HG03469 (cell line): Measurements from ENCODE around the gene NUAK1.

Experiments used
- ATAC-seq: cut with Tn5 transposase; IDR thresholded peaks from one replicate; pipeline ENCODE4 v1.9.1; 2021; ENCODE audit warnings: mild to moderate bottlenecking, moderate library complexity, moderate number of reproducible peaks; ENCODE audit not compliant: unreplicated experiment

The NUAK1 gene

DNA sequence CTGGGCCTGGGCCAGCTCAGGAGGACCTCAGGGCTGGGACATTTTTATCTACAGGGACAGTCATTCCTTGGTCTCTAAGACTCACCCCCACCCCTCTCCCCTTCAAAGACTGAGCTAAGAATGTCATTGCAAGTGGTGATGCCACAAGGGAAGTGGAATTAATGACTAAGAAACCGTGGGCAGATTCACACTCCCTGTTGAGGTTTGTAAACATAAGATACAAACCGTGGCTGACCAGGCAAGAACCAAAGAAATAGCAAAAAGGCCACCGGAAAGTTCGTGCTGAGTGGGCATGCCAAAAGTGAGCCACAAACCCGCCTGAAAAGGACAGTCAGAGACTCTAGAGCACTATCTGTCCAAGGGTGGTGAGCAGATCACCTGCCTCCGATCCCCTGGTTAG, 25.7 kb downstream of the NUAK1 start:
- no peak for ATAC-seq

- no peak for ATAC-seq
Observed at GRCh38 chr12:106112145-106112821, 26.5 kb downstream of the NUAK1 start.

GRCh38 chr12:106110626-106111300, 28.0 kb downstream of the NUAK1 start:
- ATAC-seq, result no peak

GRCh38 chr12:106109168-106109910, 29.4 kb downstream of the NUAK1 start:
- no peak for ATAC-seq

DNA sequence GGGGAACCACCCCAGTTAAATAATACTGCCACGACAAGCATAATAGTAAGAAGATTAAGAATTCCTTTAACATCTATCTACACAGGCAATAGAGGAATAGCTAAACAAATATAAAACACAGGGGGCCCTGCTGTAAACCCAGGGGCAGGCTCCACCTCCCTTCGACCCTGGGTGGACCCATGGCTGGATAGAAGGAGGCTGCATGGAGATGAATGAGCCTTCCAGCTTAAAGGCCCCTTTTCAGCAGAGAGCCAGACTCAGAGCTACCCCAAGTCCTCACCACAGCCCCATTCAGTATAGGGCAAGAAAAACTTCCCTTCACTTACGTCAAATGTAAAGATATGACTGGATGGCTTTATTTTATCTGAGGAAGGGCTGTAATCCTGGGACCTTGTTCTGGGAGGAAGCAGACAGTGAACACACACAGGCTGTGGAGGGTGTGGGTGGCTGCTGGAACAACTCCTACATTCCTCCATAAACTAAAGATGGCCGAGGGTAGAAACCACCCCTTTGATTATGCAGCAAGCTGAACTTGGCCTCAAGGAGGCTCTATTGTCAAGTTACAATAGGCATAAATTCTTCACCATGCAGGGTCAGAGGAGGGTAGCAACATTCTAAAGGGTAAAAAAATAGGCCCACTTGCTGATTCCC, 30.4 kb downstream of the NUAK1 start:
- no peak for ATAC-seq

- ATAC-seq, result no peak
Observed at GRCh38 chr12:106107566-106107965, 31.2 kb downstream of the NUAK1 start.

- ATAC-seq, result no peak
Observed at GRCh38 chr12:106106892-106107291, 31.9 kb downstream of the NUAK1 start.

DNA sequence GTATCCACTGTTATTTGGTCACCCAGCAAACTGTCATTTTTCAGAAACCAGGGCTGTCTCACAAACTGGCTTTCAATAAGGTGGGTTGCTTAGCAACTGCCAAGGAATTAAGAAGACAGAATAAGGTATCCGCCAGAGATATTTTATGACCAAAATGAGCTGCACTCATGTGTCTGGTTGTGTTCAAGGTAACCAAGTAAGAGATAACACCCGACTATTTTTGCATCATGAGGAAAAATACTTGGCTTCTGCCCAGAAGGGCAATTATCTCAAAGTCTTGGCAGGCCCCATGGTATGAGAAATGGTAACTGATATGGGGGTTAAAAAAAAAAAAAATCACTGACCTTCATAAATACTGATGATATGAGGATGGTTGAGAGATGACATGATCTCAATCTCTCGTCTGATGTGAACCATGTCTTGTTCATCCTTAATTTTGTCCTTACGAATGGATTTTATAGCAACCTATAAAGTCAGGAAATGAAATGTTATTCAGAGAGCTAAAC, 32.6 kb downstream of the NUAK1 start:
- no peak for ATAC-seq

DNA sequence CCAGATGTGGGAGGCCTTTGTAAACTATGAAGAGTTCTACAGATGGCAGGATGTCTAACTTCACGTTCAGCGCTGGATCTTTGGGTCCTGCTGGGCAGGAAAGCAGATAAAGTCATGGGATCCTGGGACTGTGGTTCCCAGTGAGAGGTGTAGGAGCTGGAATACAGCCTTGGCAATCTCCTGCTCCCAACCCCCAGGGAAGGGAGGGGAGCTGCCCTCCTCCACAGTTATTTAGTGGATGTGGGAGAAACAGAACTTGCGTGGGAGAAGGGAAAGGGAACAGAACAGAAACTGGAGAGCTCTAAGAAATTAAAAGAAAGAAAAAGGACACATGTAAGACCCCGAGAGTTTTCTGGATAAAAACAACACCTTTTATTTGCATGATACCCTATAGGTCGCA, 37.0 kb downstream of the NUAK1 start:
- no peak for ATAC-seq

DNA sequence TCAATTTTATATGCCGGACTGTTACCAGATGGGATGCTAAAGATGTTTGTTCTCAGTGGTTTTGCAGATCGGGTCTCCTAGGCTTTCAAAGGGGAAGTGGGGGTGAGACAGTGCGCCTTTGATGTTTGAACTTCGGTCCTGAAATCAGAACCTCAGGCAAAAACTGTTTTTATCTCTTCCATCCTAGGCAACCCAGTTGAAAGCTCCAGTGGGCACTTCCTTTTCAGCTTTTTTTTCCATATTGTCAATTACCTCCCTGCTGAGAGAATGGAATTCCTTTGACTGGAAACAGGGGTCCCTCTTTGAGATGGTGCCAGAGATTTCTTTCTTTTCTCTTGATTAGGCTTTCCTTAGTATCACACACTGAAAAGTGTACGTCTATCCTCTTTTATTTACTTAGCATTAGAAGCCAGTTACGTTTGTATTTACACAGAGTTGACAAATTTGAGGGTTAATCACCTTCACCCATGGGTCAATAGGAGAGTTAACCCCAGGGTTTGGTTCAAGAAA, 40.0 kb downstream of the NUAK1 start:
- ATAC-seq, result no peak

DNA sequence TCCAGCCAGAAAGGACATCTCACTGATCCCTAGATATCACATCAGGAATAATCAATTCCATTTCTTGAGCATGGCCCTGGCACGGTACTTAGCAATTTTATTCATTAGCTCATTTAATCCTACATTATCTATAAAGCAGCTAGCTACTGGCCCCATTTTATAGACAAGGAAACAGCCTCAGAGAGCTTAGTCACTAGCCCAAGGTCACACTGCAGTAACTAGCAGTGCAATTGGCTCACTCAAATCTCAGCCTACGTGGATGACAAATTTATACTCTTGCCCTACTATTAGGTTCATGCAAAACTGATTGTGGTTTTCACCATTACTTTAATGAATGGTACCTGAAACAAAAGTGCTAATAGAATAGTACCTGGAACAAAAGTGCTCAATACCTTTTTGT, 41.7 kb downstream of the NUAK1 start:
- no peak for ATAC-seq

DNA sequence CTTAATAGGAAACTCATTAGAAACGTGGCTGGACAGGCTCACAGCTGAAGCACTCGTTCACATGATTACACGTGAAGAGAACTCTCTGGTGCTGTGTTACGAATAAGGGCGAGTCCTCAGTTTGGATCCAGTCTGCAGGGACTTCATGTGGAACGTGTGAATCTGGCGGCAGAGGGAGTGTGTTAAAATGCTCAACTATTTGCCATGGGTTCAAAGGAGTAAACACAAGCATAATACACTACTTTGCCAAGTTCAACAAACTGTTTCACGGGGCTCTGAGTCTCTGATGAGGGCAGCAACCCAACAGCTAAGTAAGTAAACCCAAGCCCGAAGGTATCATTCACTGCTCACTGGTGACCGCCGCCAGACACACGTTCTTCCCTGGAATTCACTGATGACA, 42.4 kb downstream of the NUAK1 start:
- ATAC-seq, result no peak

GRCh38 chr12:106094304-106094703, 44.5 kb downstream of the NUAK1 start:
- ATAC-seq, result no peak

DNA sequence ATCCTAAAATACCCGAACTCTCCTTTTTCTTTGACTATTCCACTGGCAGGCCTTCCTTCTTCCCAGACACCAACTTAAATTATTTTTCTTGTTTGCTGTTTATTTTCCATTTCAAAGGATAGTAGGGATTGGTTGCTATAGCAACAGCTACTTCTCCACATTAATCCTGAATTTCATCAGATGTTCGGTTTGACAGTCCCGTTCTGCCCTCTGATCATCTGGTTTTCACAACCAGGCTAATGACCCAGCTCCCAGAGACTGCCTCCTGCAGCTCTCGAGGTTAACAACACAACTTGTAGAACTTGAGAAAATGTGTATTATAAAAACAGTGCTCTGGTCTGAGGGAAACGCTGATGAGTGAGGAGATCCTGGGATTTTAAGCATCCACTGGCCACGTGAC, 45.5 kb downstream of the NUAK1 start:
- ATAC-seq, result no peak

GRCh38 chr12:106091446-106091820, 47.3 kb downstream of the NUAK1 start:
- no peak for ATAC-seq

- ATAC-seq, result no peak
Observed at GRCh38 chr12:106090591-106091445, 47.9 kb downstream of the NUAK1 start.

- no peak for ATAC-seq
Observed at GRCh38 chr12:106089935-106090334, 48.8 kb downstream of the NUAK1 start.

DNA sequence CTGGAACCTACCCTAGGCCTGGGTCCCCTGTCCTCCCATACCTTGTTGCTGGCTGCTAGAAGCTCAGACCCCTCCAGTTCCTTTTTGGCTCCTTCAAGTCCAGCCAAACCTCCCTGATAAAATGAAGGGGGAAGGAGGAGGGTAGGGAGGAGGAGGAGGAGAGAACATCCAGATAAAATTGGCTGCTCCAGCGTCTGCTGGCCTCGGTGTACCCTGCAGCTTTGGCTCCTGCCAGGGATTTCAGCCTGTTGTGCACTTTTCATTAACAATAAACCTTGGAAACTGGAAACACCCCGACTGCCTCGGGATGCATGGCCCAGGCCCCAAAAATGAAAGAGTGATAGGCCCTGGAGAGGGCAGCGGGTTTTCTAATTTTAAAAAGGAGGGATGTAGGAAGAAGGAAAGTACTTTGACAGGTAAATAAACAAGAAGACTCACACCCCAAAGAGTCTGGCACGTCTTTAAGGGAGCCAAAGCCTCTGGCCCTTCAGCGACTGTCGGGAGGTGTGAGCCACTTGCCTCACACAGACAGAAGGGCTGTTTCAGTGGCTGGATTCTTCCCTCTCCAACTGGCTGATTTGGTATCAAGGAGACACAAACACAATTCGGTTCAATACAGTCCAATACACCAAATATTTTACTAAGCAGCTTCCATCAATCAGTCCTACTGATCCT, 49.8 kb downstream of the NUAK1 start:
- no peak for ATAC-seq

- no peak for ATAC-seq
Observed at GRCh38 chr12:106088246-106088808, 50.4 kb downstream of the NUAK1 start.
